Measurements from ENCODE around the gene ATP6V0A1.

ATP6V0A1 gene

GRCh38 chr17:42521666-42522262 is 63.1 kb downstream of the ATP6V0A1 start:
- no peak overlapping the region for H3K4me3 ChIP-seq (ENCODE audit: low read length)
- no peak for TF ChIP-seq CTCF (conservative IDR thresholded peaks at IDR 0.05; ENCODE audit: low read depth, low read length)
- no peak for DNase-seq (ENCODE audit: low read depth)

- no peak for DNase-seq (ENCODE audit: low read depth)
- H3K4me3 ChIP-seq (ENCODE audit: low read length), result no peak overlapping the region
- TF ChIP-seq CTCF (conservative IDR thresholded peaks at IDR 0.05; ENCODE audit: low read depth, low read length), result no peak
Measured at GRCh38 chr17:42522263-42522790, 63.6 kb downstream of the ATP6V0A1 start.

- H3K4me3 ChIP-seq (ENCODE audit: low read length), result no peak overlapping the region
- no peak for TF ChIP-seq CTCF (conservative IDR thresholded peaks at IDR 0.05; ENCODE audit: low read depth, low read length)
- no peak for DNase-seq (ENCODE audit: low read depth)
Measured at GRCh38 chr17:42522798-42523278, 64.2 kb downstream of the ATP6V0A1 start.

GRCh38 chr17:42525221-42525620 is 66.5 kb downstream of the ATP6V0A1 start:
- no peak for DNase-seq (ENCODE audit: low read depth)
- H3K4me3 ChIP-seq (ENCODE audit: low read length), result no peak overlapping the region
- no peak for TF ChIP-seq CTCF (conservative IDR thresholded peaks at IDR 0.05; ENCODE audit: low read depth, low read length)

- no peak for TF ChIP-seq CTCF (conservative IDR thresholded peaks at IDR 0.05; ENCODE audit: low read depth, low read length)
- H3K4me3 ChIP-seq (ENCODE audit: low read length), result no peak overlapping the region
- no peak for DNase-seq (ENCODE audit: low read depth)
Measured at GRCh38 chr17:42526031-42526444, 67.4 kb downstream of the ATP6V0A1 start.

GRCh38 chr17:42527932-42528331 is 69.3 kb downstream of the ATP6V0A1 start:
- no peak overlapping the region for H3K4me3 ChIP-seq (ENCODE audit: low read length)
- TF ChIP-seq CTCF (conservative IDR thresholded peaks at IDR 0.05; ENCODE audit: low read depth, low read length), result no peak
- DNase-seq (ENCODE audit: low read depth), result no peak

GRCh38 chr17:42529061-42529460 is 70.4 kb downstream of the ATP6V0A1 start:
- TF ChIP-seq CTCF (conservative IDR thresholded peaks at IDR 0.05; ENCODE audit: low read depth, low read length), result no peak
- H3K4me3 ChIP-seq (ENCODE audit: low read length), result no peak overlapping the region
- no peak for DNase-seq (ENCODE audit: low read depth)
